CD14-positive monocyte (primary cell): ENCODE results near the gene SFI1. TPM values are rescaled to one million over a fixed set of nuclear protein-coding genes. Genes with fewer than 3 reads are reported as not detected.

Experiments used
- DNase-seq, 3 donors: peaks; one replicate each; pipeline ENCODE4 v3.0.0-alpha.2; 2011 to 2022
- H2AFZ ChIP-seq: 2 replicates; pipeline ENCODE4 v1.6.0; 2012; ENCODE audit warnings: mild to moderate bottlenecking, low read depth, low read length, inconsistent platforms; ENCODE audit not compliant: insufficient read depth, poor library complexity, severe bottlenecking
- H3K27ac ChIP-seq, 2 donors: 1 replicate in 1 of 2; 2 replicates in 1 of 2; pipeline ENCODE4 v1.5.1; 2012 to 2013; ENCODE audit warnings: low read length in 2 of 2, control low read depth in 1 of 2, inconsistent platforms in 1 of 2, low read depth in 1 of 2, mild to moderate bottlenecking in 1 of 2
- H3K27me3 ChIP-seq, 2 donors: one replicate each; pipeline versions ENCODE4 v1.6.0 to v1.6.1; 2011 to 2013; ENCODE audit warnings: low read length in 2 of 2; ENCODE audit not compliant: control insufficient read depth in 2 of 2, insufficient read depth in 2 of 2
- H3K36me3 ChIP-seq, 2 donors: replicated peaks in 1 of 2; 1 replicate in 1 of 2; 2 replicates in 1 of 2; pipeline versions ENCODE4 v1.5.1 to v1.6.1; 2012 to 2013; ENCODE audit warnings: low read length in 2 of 2, control low read depth in 1 of 2, inconsistent platforms in 1 of 2, mild to moderate bottlenecking in 1 of 2; ENCODE audit not compliant: insufficient read depth in 2 of 2, control insufficient read depth in 1 of 2
- H3K4me1 ChIP-seq, 2 donors: 1 replicate in 1 of 2; 2 replicates in 1 of 2; pipeline versions ENCODE4 v1.5.1 to v1.6.1; 2012 to 2013; ENCODE audit warnings: low read length in 2 of 2, control low read depth in 1 of 2, inconsistent platforms in 1 of 2, mild to moderate bottlenecking in 1 of 2, moderate library complexity in 1 of 2; ENCODE audit not compliant: insufficient read depth in 2 of 2, control insufficient read depth in 1 of 2
- H3K4me2 ChIP-seq: replicated peaks from 2 replicates; pipeline ENCODE3; 2012; ENCODE audit warnings: low read length, moderate library complexity, mild to moderate bottlenecking; ENCODE audit not compliant: poor library complexity, severe bottlenecking; ENCODE audit errors: extremely low read depth
- H3K4me3 ChIP-seq, 3 experiments: fragments of 200-600 bp in 1 of 3; sonication (generic) in 1 of 3; replicated peaks in 1 of 3; 1 replicate in 2 of 3; 2 replicates in 1 of 3; pipeline ENCODE4 v1.5.1; 2011 to 2013; ENCODE audit warnings: low read length in 3 of 3, mild to moderate bottlenecking in 3 of 3, control low read depth in 2 of 3, low read depth in 2 of 3, inconsistent platforms in 1 of 3, moderate library complexity in 1 of 3
- H3K79me2 ChIP-seq: 2 replicates; pipeline ENCODE4 v1.6.0; 2012; ENCODE audit warnings: mild to moderate bottlenecking, control low read depth, inconsistent platforms, low read length, moderate library complexity; ENCODE audit not compliant: insufficient read depth
- H3K9ac ChIP-seq: 2 replicates; pipeline ENCODE4 v1.6.0; 2017; ENCODE audit warnings: low read length, mild to moderate bottlenecking; ENCODE audit not compliant: insufficient read depth, poor library complexity, severe bottlenecking
- H3K9me3 ChIP-seq, 2 donors: replicated peaks in 1 of 2; 1 replicate in 1 of 2; 2 replicates in 1 of 2; pipeline versions ENCODE4 v1.5.1 to v1.6.1; 2012 to 2013; ENCODE audit warnings: low read length in 2 of 2, control low read depth in 1 of 2; ENCODE audit not compliant: control insufficient read depth in 1 of 2, insufficient read depth in 1 of 2
- H4K20me1 ChIP-seq: 2 replicates; pipeline ENCODE4 v1.6.0; 2012; ENCODE audit warnings: mild to moderate bottlenecking, low read length, control low read depth, moderate library complexity; ENCODE audit not compliant: insufficient read depth
- H3K27ac Mint-ChIP-seq, 7 donors: one replicate each; pipeline ENCODE4 v1.8.0; 2020; ENCODE audit warnings: mild to moderate bottlenecking in 7 of 7, mixed read lengths in 7 of 7, moderate library complexity in 6 of 7, inconsistent platforms in 2 of 7
- H3K27me3 Mint-ChIP-seq, 3 donors: one replicate each; pipeline ENCODE4 v1.8.0; 2021 to 2022; ENCODE audit warnings: low read depth in 3 of 3, mild to moderate bottlenecking in 3 of 3, mixed read lengths in 3 of 3, moderate library complexity in 3 of 3, inconsistent platforms in 1 of 3
- H3K36me3 Mint-ChIP-seq, 2 donors: one replicate each; pipeline ENCODE4 v1.8.0; 2020; ENCODE audit warnings: mixed read lengths in 2 of 2, inconsistent platforms in 1 of 2, mild to moderate bottlenecking in 1 of 2
- H3K4me1 Mint-ChIP-seq: one replicate; pipeline ENCODE4 v1.8.0; 2020; ENCODE audit warnings: mild to moderate bottlenecking, mixed read lengths
- H3K4me3 Mint-ChIP-seq, 2 donors: one replicate each; pipeline ENCODE4 v1.8.0; 2020; ENCODE audit warnings: mild to moderate bottlenecking in 2 of 2, mixed read lengths in 2 of 2, moderate library complexity in 1 of 2
- H3K9me3 Mint-ChIP-seq, 7 donors: one replicate each; pipeline ENCODE4 v1.8.0; 2020 to 2022; ENCODE audit warnings: mixed read lengths in 7 of 7, mild to moderate bottlenecking in 6 of 7, moderate library complexity in 6 of 7, inconsistent platforms in 2 of 7
- WGBS: methylation state at CpG from one replicate; pipeline ENCODE4 v1.1.5; 2013; ENCODE audit warnings: missing lambda C conversion rate; ENCODE audit not compliant: insufficient coverage; 5-methylcytosine and 5-hydroxymethylcytosine counted together
- intact Hi-C, 2 donors: fragments of 100-400 bp; cut with micrococcal nuclease; formaldehyde crosslinking; loops; one replicate each; pipeline versions ENCODE4 v1.15.0 to v1.15.1; 2023
- polyA plus RNA-seq, 3 donors: library from polyadenylated mRNA; depleted of rRNA in 1 of 3; unstranded in 2 of 3; stranded (reverse) in 1 of 3; fragments of 300-500 nt in 2 of 3; fragments of >200 nt in 1 of 3; fragmentation: Illumina TruSeq in 2 of 3; gene quantifications; 1 replicate in 2 of 3; 2 replicates in 1 of 3; pipeline ENCODE4 v1.2.3, GENCODE V29; 2012 to 2021
- TF ChIP-seq, protein P1 (sequence below): fragments of 200-600 bp; IDR thresholded peaks from one replicate; pipeline ENCODE4 v1.8.0; 2022; ENCODE audit warnings: antibody characterized with exemption, mild to moderate bottlenecking

Gene SFI1
- polyA plus RNA-seq, 3 donors, result 1.7 to 43.4 (median 3.6) TPM

DNA sequence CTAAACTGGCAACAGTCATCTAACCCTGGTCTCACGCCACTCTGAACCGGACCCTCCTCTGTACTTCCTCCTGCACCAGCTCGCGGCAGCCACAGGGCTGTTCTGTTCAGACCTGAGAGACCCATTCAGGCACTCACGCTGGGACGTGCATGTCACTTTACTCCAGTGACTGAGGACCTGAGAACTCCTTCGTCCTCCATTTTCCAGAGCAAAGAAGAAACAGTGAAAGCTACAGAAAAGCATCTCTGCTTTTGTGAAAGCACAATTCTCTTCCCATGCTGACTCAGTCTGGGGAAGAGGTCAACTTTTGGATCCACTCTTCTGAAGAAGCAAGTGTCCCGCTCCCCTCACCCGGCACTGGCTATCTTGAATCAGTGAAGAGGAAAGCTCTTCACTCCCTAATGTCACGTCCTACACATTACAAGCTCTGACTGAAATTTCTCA, 141.1 kb downstream of the SFI1 start:
- peaks cover 6 to 9% of the 10 kb centered on the region in 2 donors for H3K36me3 ChIP-seq
- Mint-ChIP-seq H3K27me3 (peaks cover 0 to 3% (median 0%) of the 10 kb centered on the region in 3 donors), H3K27ac (peak overlapping the region; percentile 95 to 98 (median 97)), H3K36me3 (peaks cover 14 to 19% of the 10 kb centered on the region in 2 donors), H3K4me1 (peaks cover 78% of the 10 kb centered on the region), H3K9me3 (peaks cover 0 to 2% (median 0%) of the 10 kb centered on the region in 7 donors), H3K4me3 (peak overlapping the region; percentile 92 to 98)
- H3K27me3 ChIP-seq, result no peaks in the 10 kb centered on the region
- H3K9me3 ChIP-seq, result no peaks in the 10 kb centered on the region
- 4% methylated on average over 5 of the region's 10 CpGs for WGBS
- TF ChIP-seq, protein P1, sequence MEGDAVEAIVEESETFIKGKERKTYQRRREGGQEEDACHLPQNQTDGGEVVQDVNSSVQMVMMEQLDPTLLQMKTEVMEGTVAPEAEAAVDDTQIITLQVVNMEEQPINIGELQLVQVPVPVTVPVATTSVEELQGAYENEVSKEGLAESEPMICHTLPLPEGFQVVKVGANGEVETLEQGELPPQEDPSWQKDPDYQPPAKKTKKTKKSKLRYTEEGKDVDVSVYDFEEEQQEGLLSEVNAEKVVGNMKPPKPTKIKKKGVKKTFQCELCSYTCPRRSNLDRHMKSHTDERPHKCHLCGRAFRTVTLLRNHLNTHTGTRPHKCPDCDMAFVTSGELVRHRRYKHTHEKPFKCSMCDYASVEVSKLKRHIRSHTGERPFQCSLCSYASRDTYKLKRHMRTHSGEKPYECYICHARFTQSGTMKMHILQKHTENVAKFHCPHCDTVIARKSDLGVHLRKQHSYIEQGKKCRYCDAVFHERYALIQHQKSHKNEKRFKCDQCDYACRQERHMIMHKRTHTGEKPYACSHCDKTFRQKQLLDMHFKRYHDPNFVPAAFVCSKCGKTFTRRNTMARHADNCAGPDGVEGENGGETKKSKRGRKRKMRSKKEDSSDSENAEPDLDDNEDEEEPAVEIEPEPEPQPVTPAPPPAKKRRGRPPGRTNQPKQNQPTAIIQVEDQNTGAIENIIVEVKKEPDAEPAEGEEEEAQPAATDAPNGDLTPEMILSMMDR, result no peak
- peak; percentile 79 to 84 (median 80) for DNase-seq
- peak overlapping the region; percentile 88 for H3K9ac ChIP-seq
- H3K79me2 ChIP-seq, result peaks cover 91% of the 10 kb centered on the region
- intact Hi-C loops, result loop anchor here (5.0 to 10.0 kb wide), 4 partner anchors 143 to 475 kb away; partner anchors contain the start of genes PATZ1 (in 1 of the 2), RNF185 (in 1 of the 2), SFI1 (in 1 of the 2) and YWHAH (in 1 of the 2)
- peaks cover 74 to 92% of the 10 kb centered on the region in 2 donors for H3K4me1 ChIP-seq
- peak overlapping the region; percentile 94 for H3K4me2 ChIP-seq
- peak overlapping the region; percentile 97 to 98 for H3K27ac ChIP-seq
- H4K20me1 ChIP-seq, result peaks cover 40% of the 10 kb centered on the region
- peak overlapping the region; percentile 60 to 96 (median 74) for H3K4me3 ChIP-seq
- peak overlapping the region; percentile 64 for H2AFZ ChIP-seq

DNA sequence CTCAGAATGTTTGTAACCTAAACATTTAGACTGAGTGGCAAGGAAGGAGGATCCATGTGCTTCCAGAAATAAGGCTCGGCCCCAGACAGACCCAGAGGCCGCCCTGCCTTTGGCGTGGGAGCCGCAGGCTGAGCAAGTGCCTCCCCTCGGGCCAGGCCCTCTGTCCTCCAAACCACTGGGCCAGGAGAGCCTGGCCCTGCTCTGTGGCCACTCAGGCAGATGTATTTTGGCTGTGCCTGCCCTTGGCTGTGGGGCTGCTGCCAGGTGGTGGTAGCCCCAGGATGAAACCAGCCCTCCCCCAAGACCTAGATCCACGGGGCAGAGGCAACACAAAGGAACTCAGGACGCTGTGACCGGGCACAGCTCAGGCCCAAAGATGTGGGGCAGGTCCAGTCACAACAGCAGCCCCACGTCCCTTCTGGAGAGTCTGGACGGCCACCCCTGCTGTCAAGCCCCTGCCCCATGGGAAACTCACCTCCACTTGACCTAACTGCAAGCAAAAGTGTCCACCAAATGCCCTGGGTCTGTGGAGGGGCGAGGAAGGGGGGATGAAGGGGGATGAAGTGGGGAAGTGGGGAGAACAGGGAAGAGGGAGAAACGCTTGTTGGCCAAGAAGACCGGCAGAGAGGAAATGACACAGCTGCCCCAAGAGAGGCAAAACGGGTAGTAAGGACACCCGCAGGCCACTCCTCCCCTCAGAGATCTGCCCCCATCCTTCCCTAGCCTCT, 141.7 kb downstream of the SFI1 start:
- Mint-ChIP-seq H3K9me3 (peaks cover 0 to 2% (median 0%) of the 10 kb centered on the region in 7 donors), H3K36me3 (peaks cover 10 to 13% of the 10 kb centered on the region in 2 donors), H3K27me3 (peaks cover 0 to 3% (median 0%) of the 10 kb centered on the region in 3 donors), H3K4me1 (peaks cover 80% of the 10 kb centered on the region), H3K27ac (peak overlapping the region; percentile 95 to 98 (median 97)), H3K4me3 (peak overlapping the region; percentile 92 to 98)
- Histone ChIP-seq H3K9ac (peak overlapping the region; percentile 88), H3K27ac (peak overlapping the region; percentile 97 to 98), H3K4me1 (peaks cover 76 to 92% of the 10 kb centered on the region in 2 donors), H3K79me2 (peaks cover 86% of the 10 kb centered on the region), H2AFZ (peak overlapping the region; percentile 64), H3K9me3 (no peaks in the 10 kb centered on the region), H3K27me3 (no peaks in the 10 kb centered on the region), H3K4me2 (peak overlapping the region; percentile 94), H3K4me3 (peak overlapping the region; percentile 60 to 96 (median 74)), H3K36me3 (peaks cover under 1 to 4% of the 10 kb centered on the region in 2 donors), H4K20me1 (peaks cover 34% of the 10 kb centered on the region)
- TF ChIP-seq, protein P1, result no peak
- intact Hi-C loops, result loop anchor here (2.0 to 10.0 kb wide), 5 partner anchors 23 to 476 kb away; partner anchors contain the start of genes PATZ1 (in 1 of the 2), RNF185 (in 1 of the 2), SFI1 (in 1 of the 2) and YWHAH (in 1 of the 2)
- 3% methylated on average over 9 of the region's 15 CpGs for WGBS
- peak; percentile 84 to 89 (median 89) for DNase-seq
